HG03439 (cell line): ENCODE measurements around the gene STK38L.

ENCODE experiments used
- ATAC-seq: cut with Tn5 transposase; IDR thresholded peaks from one replicate; pipeline ENCODE4 v1.9.1; 2021; ENCODE audit warnings: mild to moderate bottlenecking, moderate library complexity; ENCODE audit not compliant: unreplicated experiment

The STK38L gene

DNA sequence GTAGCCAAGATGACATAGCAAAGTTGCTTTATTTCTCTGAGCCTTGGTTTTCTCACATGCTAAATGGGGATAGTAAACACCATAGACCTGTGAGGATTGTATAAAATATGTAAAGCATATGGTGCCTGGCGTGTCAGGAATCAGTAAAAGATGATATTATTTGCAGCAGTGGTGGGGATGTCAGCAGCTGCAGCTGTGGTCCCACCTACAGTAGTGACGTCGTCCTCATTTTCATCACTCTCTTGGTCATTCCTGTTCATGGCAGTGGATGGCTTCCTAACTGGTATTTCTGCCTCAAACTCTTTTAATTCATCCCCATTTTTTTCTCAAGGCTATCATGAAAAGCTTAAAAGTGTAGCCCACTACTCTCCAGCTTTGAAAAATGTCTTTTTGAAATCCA, 100.7 kb downstream of the STK38L start:
- ATAC-seq, result no peak

DNA sequence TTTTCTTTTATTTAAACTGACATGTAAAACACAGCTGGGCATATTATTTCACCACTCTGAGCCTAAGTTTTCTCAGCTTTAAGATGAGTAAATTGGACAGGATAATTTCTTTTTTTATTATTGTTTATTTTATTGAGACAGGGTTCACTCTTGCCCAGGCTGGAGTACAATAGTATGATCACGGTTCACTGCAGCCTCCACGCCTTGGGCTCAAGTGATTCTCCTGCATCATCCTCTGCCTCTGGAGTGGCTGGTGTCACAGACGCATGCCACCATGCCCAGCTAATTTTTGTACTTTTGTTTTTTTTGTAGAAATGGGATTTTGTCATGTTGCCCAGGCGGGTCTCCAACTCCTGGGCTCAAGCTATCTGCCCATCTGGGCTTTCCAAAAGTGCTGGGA, 101.3 kb downstream of the STK38L start:
- no peak for ATAC-seq

DNA sequence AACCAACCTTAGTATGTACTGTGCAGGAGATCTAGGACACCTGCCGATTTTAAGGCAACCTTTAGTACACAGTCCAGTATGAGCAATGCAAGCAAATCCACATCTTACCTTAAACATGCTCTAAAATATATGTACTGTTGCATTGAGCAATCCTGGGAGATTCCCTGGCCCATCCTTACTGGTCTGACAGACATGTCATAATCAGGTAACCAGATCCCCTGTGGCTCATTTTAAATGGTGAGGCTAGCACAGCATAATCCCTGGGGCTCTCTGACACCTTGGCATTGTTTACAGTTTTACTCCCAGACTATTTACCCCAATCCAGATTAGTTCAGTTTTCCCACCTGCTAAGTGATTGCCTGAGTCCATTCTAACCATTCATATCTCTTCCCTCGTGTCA, 103.7 kb downstream of the STK38L start:
- no peak for ATAC-seq

GRCh38 chr12:27351476-27351875, 107.4 kb downstream of the STK38L start:
- ATAC-seq, result no peak

DNA sequence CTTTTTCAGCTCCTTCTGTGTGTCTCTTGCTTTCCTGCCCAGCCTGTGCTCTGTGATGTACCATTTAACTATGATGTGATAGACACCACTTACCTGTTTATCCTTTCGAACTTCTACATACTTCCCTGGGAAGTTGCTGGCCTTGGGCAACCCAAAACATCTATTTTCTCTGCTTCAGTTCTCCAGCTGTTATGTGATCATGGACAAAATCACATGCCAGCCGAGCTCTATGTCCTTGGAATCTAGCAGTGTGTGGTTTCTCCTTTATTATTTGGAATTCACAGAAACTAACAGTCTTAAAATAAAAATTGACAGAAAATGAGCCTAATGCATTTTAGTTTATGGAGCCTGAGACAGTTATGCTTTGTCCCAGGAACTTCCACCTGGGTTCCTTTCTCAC, 111.4 kb downstream of the STK38L start:
- no peak for ATAC-seq

GRCh38 chr12:27355979-27356378, 111.9 kb downstream of the STK38L start:
- no peak for ATAC-seq

- ATAC-seq, result no peak
Measured at GRCh38 chr12:27359578-27360340, 115.7 kb downstream of the STK38L start.

- ATAC-seq, result no peak
Measured at GRCh38 chr12:27361372-27361771, 117.3 kb downstream of the STK38L start.

DNA sequence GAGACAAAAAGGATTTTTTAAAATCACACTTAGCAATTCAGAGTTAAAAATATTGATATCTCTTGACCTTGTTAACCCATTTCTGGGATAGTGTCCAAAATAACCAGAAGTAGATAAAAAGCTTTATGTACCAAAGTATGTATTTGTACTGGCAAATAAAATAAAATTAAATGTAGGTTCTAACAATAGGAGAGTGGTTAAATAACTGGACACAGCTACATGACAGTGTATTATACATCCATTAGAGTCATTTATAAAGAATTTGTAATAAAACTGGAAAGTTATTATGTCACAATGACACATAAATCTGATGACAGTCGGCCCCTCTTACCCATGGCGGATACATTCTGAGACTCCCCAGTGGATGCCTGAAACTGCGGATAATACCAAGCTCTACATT, 122.5 kb downstream of the STK38L start:
- no peak for ATAC-seq

DNA sequence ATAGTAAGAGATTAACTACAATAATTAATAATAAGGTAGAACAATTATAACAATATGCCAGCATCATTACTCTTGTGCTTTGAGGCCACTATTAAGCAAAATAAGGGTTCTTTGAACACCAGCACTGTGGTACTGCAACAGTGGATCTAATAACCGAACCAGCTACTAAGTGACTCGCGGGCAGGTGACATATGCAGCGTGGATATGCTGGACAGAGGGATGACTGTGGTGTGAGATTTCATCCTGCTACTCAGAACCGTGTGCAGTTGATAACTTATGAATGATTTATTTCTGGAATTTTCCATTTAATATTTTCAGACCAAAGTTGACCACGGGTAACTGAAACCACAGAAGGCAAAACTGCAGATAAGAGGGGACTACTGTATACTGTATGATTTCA, 123.0 kb downstream of the STK38L start:
- ATAC-seq, result no peak
